HepG2 (cell line): ENCODE results near the gene DNAJC30. TPM values are rescaled to one million over a fixed set of nuclear protein-coding genes. Genes with fewer than 3 reads are reported as not detected.
A peak's percentile ranks its signal among the peaks of the same experiment; 100 is the strongest.

Experiments
- CHD4 ChIP-seq: fragments of 200-600 bp; sonication (generic); IDR thresholded peaks from 2 replicates; pipeline ENCODE4 v1.7.0; 2017; ENCODE audit warnings: mild to moderate bottlenecking, low read length, borderline replicate concordance
- HES4 ChIP-seq: sonication (generic); formaldehyde crosslinking; IDR thresholded peaks from 2 replicates; pipeline ENCODE4 v1.9.0; 2021; ENCODE audit warnings: mild to moderate bottlenecking, missing genetic modification reagents, borderline replicate concordance
- KLF13 ChIP-seq: sonication (generic); formaldehyde crosslinking; IDR thresholded peaks from 2 replicates; pipeline ENCODE4 v1.4.0; 2020; ENCODE audit warnings: mild to moderate bottlenecking, missing genetic modification reagents
- PAF1 ChIP-seq: IDR thresholded peaks from 2 replicates; pipeline ENCODE4 v1.6.1; 2016; ENCODE audit warnings: missing genetic modification reagents, missing compliant biosample characterization
- PAWR ChIP-seq: sonication (generic); formaldehyde crosslinking; IDR thresholded peaks from 2 replicates; pipeline ENCODE4 v1.4.0; 2020; ENCODE audit warnings: missing genetic modification reagents, mild to moderate bottlenecking, borderline replicate concordance
- RXRB ChIP-seq: IDR thresholded peaks from 2 replicates; pipeline ENCODE4 v1.6.1; 2016; ENCODE audit warnings: borderline replicate concordance, missing genetic modification reagents, missing compliant biosample characterization
- SIN3A ChIP-seq: IDR thresholded peaks from 2 replicates; pipeline ENCODE4 v1.6.1; 2011; ENCODE audit warnings: low read depth, mild to moderate bottlenecking, control low read depth, low read length, borderline replicate concordance
- SIX1 ChIP-seq: sonication (generic); formaldehyde crosslinking; IDR thresholded peaks from 2 replicates; pipeline ENCODE4 v1.4.0; 2020; ENCODE audit warnings: missing genetic modification reagents, borderline replicate concordance
- SMYD3 ChIP-seq: sonication (generic); formaldehyde crosslinking; IDR thresholded peaks from 2 replicates; pipeline ENCODE4 v1.8.1; 2023; ENCODE audit warnings: mild to moderate bottlenecking, missing genetic modification reagents
- TFDP1 ChIP-seq: IDR thresholded peaks from 2 replicates; pipeline ENCODE4 v1.6.1; 2016; ENCODE audit warnings: missing compliant biosample characterization, missing genetic modification reagents, borderline replicate concordance
- ZFAT ChIP-seq: sonication (generic); formaldehyde crosslinking; conservative IDR thresholded peaks from 2 replicates; pipeline ENCODE4 v1.8.1; 2023; ENCODE audit warnings: missing genetic modification reagents, inconsistent platforms
- ZNF264 ChIP-seq: sonication (generic); formaldehyde crosslinking; IDR thresholded peaks from 2 replicates; pipeline ENCODE4 v1.4.0; 2020; ENCODE audit warnings: missing genetic modification reagents
- ZNF280B ChIP-seq: sonication (generic); formaldehyde crosslinking; IDR thresholded peaks from 2 replicates; pipeline ENCODE4 v1.5.0; 2020; ENCODE audit warnings: missing genetic modification reagents, mild to moderate bottlenecking, borderline replicate concordance
- ZNF451 ChIP-seq: sonication (generic); formaldehyde crosslinking; IDR thresholded peaks from 2 replicates; pipeline ENCODE4 v1.5.0; 2020; ENCODE audit warnings: mild to moderate bottlenecking, missing genetic modification reagents
- ZNF782 ChIP-seq: sonication (generic); formaldehyde crosslinking; IDR thresholded peaks from 2 replicates; pipeline ENCODE4 v1.4.0; 2020; ENCODE audit warnings: missing genetic modification reagents, mild to moderate bottlenecking, borderline replicate concordance
- ZNF839 ChIP-seq: sonication (generic); formaldehyde crosslinking; IDR thresholded peaks from 2 replicates; pipeline ENCODE4 v1.4.0; 2020; ENCODE audit warnings: missing genetic modification reagents, mild to moderate bottlenecking, borderline replicate concordance
- ZNF878 ChIP-seq: sonication (generic); formaldehyde crosslinking; IDR thresholded peaks from 2 replicates; pipeline ENCODE4 v1.8.1; 2023; ENCODE audit warnings: mild to moderate bottlenecking, missing genetic modification reagents, moderate library complexity
- polyA plus RNA-seq, 8 experiments: library from polyadenylated mRNA; depleted of rRNA in 3 of 8; stranded (reverse) in 7 of 8; unstranded in 1 of 8; fragments of >200 nt; fragmentation: Illumina TruSeq in 4 of 8; extraction: Trizol in 4 of 8; gene quantifications; 2 replicates each; pipeline versions ENCODE4 v1.2.1 to v1.2.3, GENCODE V29; 2011 to 2016; ENCODE audit warnings: low read depth in 4 of 8, missing spikeins in 1 of 8, mixed read lengths in 1 of 8; ENCODE audit not compliant: insufficient read depth in 1 of 8
- total RNA-seq, 5 experiments: library from RNA; depleted of rRNA; stranded (reverse); fragments of >200 nt; fragmentation: Illumina TruSeq; extraction: Trizol; gene quantifications; 2 replicates each; pipeline ENCODE4 v1.2.3, GENCODE V29; 2016; ENCODE audit warnings: low read depth in 1 of 5
- TF ChIP-seq, protein P1 (sequence below): sonication (generic); formaldehyde crosslinking; IDR thresholded peaks from 2 replicates; pipeline ENCODE4 v1.4.0; 2020; ENCODE audit warnings: mild to moderate bottlenecking, low read depth, missing genetic modification reagents
- TF ChIP-seq, protein P2 (sequence below): IDR thresholded peaks from 2 replicates; pipeline ENCODE4 v1.6.1; 2016; ENCODE audit warnings: low read depth, missing genetic modification reagents, missing compliant biosample characterization

Gene DNAJC30
- total and polyA plus RNA-seq, 2 of the 13 experiments (the other 11 are each of a cell fraction or from before 2014, with no cell fraction given) = 3.3 to 3.8 TPM

DNA sequence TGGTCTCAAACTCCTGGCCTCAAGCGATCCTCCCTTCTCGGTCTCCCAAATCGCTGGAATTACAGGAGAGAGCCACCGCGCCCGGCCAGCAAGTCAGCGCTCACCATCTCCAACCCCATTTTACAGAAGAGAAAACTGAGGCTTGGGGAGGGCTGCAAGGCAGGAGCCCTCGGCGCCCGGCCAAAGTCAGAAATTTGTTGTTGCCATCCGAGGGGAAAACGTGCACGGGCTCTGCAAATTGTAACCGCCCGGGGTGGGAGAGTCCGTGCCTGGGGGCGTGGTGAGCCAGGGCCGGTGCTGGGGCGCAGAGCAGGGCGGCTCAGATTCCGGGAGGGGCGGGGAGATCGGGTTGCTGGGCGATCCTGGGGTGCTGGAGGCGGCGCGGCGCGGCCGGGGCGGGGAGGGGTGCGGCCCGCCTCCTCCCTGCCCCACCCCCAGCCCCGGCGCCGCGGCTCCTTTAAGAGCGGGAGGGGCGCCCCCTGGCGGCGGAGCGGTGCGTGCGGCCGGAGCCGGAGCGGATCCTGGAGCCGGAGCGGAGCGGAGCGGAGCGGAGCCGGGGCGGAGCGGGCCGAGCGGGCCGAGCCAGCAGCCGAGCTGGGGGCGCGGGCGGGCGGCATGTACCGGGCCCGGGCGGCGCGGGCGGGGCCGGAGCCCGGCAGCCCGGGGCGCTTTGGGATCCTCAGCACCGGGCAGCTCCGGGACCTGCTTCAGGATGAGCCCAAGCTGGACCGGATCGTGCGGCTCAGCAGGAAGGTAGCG lies 15.7 kb downstream of the DNAJC30 start, which contains the start of gene VPS37D (continued):
- TF ChIP-seq, protein P1, sequence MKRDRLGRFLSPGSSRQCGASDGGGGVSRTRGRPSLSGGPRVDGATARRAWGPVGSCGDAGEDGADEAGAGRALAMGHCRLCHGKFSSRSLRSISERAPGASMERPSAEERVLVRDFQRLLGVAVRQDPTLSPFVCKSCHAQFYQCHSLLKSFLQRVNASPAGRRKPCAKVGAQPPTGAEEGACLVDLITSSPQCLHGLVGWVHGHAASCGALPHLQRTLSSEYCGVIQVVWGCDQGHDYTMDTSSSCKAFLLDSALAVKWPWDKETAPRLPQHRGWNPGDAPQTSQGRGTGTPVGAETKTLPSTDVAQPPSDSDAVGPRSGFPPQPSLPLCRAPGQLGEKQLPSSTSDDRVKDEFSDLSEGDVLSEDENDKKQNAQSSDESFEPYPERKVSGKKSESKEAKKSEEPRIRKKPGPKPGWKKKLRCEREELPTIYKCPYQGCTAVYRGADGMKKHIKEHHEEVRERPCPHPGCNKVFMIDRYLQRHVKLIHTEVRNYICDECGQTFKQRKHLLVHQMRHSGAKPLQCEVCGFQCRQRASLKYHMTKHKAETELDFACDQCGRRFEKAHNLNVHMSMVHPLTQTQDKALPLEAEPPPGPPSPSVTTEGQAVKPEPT (CRISPR knock-in tag) = no peak
- TF ChIP-seq ZNF264 (CRISPR knock-in tag) (no peak), SIN3A (peak; percentile 75; the same call in 1 of the 2 replicates), CHD4 (peak; percentile 99), ZNF280B (CRISPR knock-in tag) (no peak), RXRB (CRISPR knock-in tag) (no peak; the same call in 1 of the 2 replicates), ZNF878 (CRISPR knock-in tag) (no peak), SIX1 (no peak), ZNF782 (no peak), ZFAT (no peak), ZNF451 (no peak), PAWR (CRISPR knock-in tag) (no peak), ZNF839 (CRISPR knock-in tag) (no peak), HES4 (CRISPR knock-in tag) (no peak), PAF1 (CRISPR knock-in tag) (no peak), TFDP1 (CRISPR knock-in tag) (no peak), SMYD3 (CRISPR knock-in tag) (no peak), KLF13 (CRISPR knock-in tag) (no peak)
- TF ChIP-seq, protein P2, sequence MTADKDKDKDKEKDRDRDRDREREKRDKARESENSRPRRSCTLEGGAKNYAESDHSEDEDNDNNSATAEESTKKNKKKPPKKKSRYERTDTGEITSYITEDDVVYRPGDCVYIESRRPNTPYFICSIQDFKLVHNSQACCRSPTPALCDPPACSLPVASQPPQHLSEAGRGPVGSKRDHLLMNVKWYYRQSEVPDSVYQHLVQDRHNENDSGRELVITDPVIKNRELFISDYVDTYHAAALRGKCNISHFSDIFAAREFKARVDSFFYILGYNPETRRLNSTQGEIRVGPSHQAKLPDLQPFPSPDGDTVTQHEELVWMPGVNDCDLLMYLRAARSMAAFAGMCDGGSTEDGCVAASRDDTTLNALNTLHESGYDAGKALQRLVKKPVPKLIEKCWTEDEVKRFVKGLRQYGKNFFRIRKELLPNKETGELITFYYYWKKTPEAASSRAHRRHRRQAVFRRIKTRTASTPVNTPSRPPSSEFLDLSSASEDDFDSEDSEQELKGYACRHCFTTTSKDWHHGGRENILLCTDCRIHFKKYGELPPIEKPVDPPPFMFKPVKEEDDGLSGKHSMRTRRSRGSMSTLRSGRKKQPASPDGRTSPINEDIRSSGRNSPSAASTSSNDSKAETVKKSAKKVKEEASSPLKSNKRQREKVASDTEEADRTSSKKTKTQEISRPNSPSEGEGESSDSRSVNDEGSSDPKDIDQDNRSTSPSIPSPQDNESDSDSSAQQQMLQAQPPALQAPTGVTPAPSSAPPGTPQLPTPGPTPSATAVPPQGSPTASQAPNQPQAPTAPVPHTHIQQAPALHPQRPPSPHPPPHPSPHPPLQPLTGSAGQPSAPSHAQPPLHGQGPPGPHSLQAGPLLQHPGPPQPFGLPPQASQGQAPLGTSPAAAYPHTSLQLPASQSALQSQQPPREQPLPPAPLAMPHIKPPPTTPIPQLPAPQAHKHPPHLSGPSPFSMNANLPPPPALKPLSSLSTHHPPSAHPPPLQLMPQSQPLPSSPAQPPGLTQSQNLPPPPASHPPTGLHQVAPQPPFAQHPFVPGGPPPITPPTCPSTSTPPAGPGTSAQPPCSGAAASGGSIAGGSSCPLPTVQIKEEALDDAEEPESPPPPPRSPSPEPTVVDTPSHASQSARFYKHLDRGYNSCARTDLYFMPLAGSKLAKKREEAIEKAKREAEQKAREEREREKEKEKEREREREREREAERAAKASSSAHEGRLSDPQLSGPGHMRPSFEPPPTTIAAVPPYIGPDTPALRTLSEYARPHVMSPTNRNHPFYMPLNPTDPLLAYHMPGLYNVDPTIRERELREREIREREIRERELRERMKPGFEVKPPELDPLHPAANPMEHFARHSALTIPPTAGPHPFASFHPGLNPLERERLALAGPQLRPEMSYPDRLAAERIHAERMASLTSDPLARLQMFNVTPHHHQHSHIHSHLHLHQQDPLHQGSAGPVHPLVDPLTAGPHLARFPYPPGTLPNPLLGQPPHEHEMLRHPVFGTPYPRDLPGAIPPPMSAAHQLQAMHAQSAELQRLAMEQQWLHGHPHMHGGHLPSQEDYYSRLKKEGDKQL (CRISPR knock-in tag) = no peak
